Measurements from ENCODE around the gene PPIL6. TPM values are rescaled to one million over a fixed set of nuclear protein-coding genes. Genes with fewer than 3 reads are reported as not detected.

Gene PPIL6
- total RNA-seq, 4 donors from 2014 or later = 1.9 to 9.0 (median 2.5) TPM

GRCh38 chr6:109393157-109393885 lies 47.1 kb downstream of the PPIL6 start:
- ATAC-seq = no peak
- no peaks in the 10 kb centered on the region for H3K27me3 ChIP-seq
- 81 to 90% methylated on average over 5 of the region's 5 CpGs for WGBS, 2 donors (ENCODE audit: low coverage in 1 of 2)
- no peak overlapping the region for H3K27ac ChIP-seq
- TF ChIP-seq POLR2AphosphoS5 (IDR thresholded peaks at IDR 0.05) (no peak), EP300 (IDR thresholded peaks at IDR 0.05) (no peak), CTCF (IDR thresholded peaks at IDR 0.05) (no peak), POLR2A (IDR thresholded peaks at IDR 0.05) (no peak)
- H3K36me3 ChIP-seq = no peaks in the 10 kb centered on the region
- peaks cover 0 to 21% (median 0%) of the 10 kb centered on the region in 3 donors for H3K4me1 ChIP-seq
- H3K4me3 ChIP-seq = no peak overlapping the region
- H3K9me3 ChIP-seq = no peaks in the 10 kb centered on the region

- 31 to 100% methylated on average over 1 to 6 of the region's 6 CpGs for WGBS, 2 donors (ENCODE audit: low coverage in 1 of 2)
- no peak for ATAC-seq
- H3K4me3 ChIP-seq = no peak overlapping the region
- peaks cover 0 to 34% (median 1%) of the 10 kb centered on the region in 3 donors for H3K4me1 ChIP-seq
- no peaks in the 10 kb centered on the region for H3K36me3 ChIP-seq
- peak overlapping the region in 1 of 4 donors; percentile 41 for H3K27ac ChIP-seq
- no peak for TF ChIP-seq POLR2A (IDR thresholded peaks at IDR 0.05)
- no peak for TF ChIP-seq EP300 (IDR thresholded peaks at IDR 0.05)
- TF ChIP-seq CTCF (IDR thresholded peaks at IDR 0.05) = no peak
- no peak for TF ChIP-seq POLR2AphosphoS5 (IDR thresholded peaks at IDR 0.05)
- H3K27me3 ChIP-seq = no peaks in the 10 kb centered on the region
- no peaks in the 10 kb centered on the region for H3K9me3 ChIP-seq
Measured at GRCh38 chr6:109389650-109390274, 50.7 kb downstream of the PPIL6 start.

- no peak for TF ChIP-seq CTCF (IDR thresholded peaks at IDR 0.05)
- TF ChIP-seq POLR2AphosphoS5 (IDR thresholded peaks at IDR 0.05) = no peak
- no peak for TF ChIP-seq EP300 (IDR thresholded peaks at IDR 0.05)
- TF ChIP-seq POLR2A (IDR thresholded peaks at IDR 0.05) = no peak
- Histone ChIP-seq H3K4me3 (no peak overlapping the region), H3K36me3 (no peaks in the 10 kb centered on the region), H3K4me1 (peaks cover 0 to 49% (median 9%) of the 10 kb centered on the region in 3 donors), H3K27ac (no peak overlapping the region), H3K9me3 (no peaks in the 10 kb centered on the region), H3K27me3 (no peaks in the 10 kb centered on the region)
- WGBS, 2 donors (ENCODE audit: low coverage in 1 of 2) = 43 to 50% methylated on average over 1 of the region's 1 CpG
- ATAC-seq = no peak
Measured at GRCh38 chr6:109388265-109388664, 52.2 kb downstream of the PPIL6 start.

GRCh38 chr6:109383438-109383940 lies 56.9 kb downstream of the PPIL6 start:
- Histone ChIP-seq H3K4me3 (peak overlapping the region; percentile 47 to 88), H3K36me3 (no peaks in the 10 kb centered on the region), H3K4me1 (peaks cover 0 to 49% (median 18%) of the 10 kb centered on the region in 3 donors), H3K27me3 (no peaks in the 10 kb centered on the region), H3K9me3 (no peaks in the 10 kb centered on the region), H3K27ac (peak overlapping the region; percentile 71 to 100 (median 98))
- TF ChIP-seq CTCF (IDR thresholded peaks at IDR 0.05) (peak in 1 of 4 experiments; percentile 11), POLR2A (IDR thresholded peaks at IDR 0.05) (no peak)
- WGBS, 2 donors (ENCODE audit: low coverage in 1 of 2) = 6 to 7% methylated on average over 3 to 5 of the region's 5 CpGs
- no peak for ATAC-seq

Measured in gastroesophageal sphincter (tissue), 4 donors.